HAP-1 (cell line): ENCODE results near the gene DNAH17.

Experiments used
- DNase-seq, 2 experiments: peaks; one replicate each; pipeline ENCODE4 v3.0.0-alpha.2; 2016 to 2020; ENCODE audit warnings: low spot score in 2 of 2
- H3K27me3 ChIP-seq: fragments of 250-450 bp; sonication (Bioruptor Pico); 2 replicates; pipeline ENCODE4 v1.5.1; 2020; ENCODE audit warnings: low read depth, mild to moderate bottlenecking, moderate library complexity
- H3K36me3 ChIP-seq: fragments of 250-450 bp; sonication (Bioruptor Pico); replicated peaks from 2 replicates; pipeline ENCODE4 v1.5.1; 2020; ENCODE audit warnings: mild to moderate bottlenecking
- H3K4me1 ChIP-seq: fragments of 250-450 bp; sonication (Bioruptor Pico); 2 replicates; pipeline ENCODE4 v1.5.1; 2020; ENCODE audit warnings: mild to moderate bottlenecking
- H3K4me3 ChIP-seq: fragments of 250-450 bp; sonication (Bioruptor Pico); 2 replicates; pipeline ENCODE4 v1.5.1; 2020; ENCODE audit warnings: mild to moderate bottlenecking, moderate library complexity
- H3K9me3 ChIP-seq: fragments of 250-450 bp; sonication (Bioruptor Pico); 2 replicates; pipeline ENCODE4 v1.5.1; 2020; ENCODE audit warnings: mild to moderate bottlenecking, moderate library complexity
- in situ Hi-C: fragments of 300-500 bp; cut with MboI; formaldehyde crosslinking; loops from 3 replicates; pipeline ENCODE4 v1.14.3; 2020; ENCODE audit warnings: low sequenced_read_pairs, inconsistent platforms, mixed read lengths

DNAH17 gene

DNA sequence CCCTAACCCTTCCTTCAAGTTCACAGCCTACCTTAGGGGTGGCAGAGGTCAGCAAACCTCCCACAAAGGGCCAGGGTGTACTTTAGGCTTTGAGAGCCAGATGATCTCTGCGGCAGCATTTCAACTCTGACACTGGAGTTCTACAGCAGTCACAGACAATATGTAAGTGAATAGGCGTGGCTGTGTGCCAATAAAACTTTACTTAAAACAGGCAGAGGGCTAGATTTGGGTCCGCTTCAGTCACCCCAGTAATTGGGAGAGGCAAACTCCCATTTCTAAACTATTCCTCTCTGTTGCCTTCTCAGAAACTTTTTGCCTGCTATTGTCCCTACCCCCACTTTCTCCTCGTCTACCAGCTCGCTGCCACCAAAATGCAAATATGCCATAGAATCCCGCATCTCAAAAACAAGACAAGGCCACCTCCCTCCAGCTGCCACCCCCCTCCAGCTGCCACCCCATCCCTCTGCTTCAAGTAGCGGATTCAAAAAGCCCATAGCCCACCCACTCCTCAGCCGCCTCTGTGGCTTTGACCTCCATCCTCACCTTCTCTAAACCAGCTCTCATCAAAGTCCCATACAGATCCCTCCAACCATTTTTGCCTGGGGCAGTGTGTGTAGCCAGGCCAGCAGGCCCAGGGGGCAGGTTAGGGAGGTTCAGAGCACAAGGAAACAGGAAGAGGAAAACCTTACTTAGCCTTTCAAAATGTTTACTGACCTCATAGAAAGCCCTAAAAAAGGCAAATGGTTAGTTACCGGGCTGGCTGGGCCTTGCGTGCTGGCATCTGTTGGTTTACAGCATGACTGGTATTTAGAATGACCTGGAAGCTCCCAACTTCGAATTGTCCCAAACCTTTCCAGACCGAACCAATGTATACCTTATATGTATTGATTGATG, 19.9 kb upstream of the DNAH17 start:
- Histone ChIP-seq H3K4me1 (no peaks in the 10 kb centered on the region), H3K4me3 (no peak overlapping the region), H3K27me3 (no peaks in the 10 kb centered on the region), H3K36me3 (no peaks in the 10 kb centered on the region), H3K9me3 (no peaks in the 10 kb centered on the region)
- in situ Hi-C loops, result no loop called here
- DNase-seq, result no peak

DNA sequence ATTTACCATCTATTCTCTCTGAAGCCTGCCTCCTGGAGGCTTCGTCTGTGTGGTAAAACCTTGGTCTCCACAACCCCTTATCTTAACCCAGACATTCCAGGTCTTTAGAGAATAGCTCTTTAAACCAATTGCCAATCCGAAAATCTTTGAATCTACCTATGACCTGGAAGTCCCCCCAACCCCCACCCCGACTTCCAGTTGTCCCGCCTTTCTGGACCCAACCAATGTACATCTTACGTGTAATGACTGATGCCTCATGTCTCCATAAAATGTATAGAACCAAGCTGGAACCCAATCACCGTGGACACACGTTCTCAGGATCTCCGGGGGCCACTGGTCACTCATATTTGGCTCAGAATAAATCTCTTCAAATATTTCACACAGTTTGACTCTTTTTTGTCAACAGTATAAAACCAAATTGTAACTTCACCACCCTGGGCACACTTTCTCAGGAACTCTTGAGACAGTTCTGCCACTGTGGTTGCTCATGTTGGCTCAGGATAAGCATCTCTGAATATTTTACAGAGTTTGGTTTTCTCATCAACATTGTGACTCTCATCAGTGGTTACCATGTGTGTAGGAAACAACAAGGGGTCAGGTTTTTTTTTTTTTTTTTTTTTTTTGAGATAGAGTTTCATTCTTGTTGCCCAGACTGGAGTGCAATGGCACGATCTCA, 18.1 kb upstream of the DNAH17 start:
- in situ Hi-C loops, result no loop called here
- Histone ChIP-seq H3K27me3 (no peaks in the 10 kb centered on the region), H3K9me3 (no peaks in the 10 kb centered on the region), H3K4me3 (no peak overlapping the region), H3K4me1 (no peaks in the 10 kb centered on the region), H3K36me3 (no peaks in the 10 kb centered on the region)
- no peak for DNase-seq

DNA sequence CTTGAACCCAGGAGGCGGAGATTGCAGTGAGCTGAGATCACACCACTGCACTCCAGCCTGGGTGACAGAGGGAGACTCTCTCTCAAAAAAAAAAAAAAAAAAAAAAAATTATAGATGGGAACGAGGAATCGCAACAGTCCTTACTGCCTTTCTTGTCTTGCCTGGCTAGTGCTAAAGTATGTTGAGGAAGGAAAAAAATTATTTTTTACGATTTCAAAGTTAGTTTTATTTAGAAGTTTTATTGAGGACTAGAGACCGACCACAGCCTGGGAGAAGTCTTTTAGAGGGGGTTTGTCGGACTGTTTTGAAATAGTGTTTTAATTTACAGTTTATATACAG, 15.8 kb upstream of the DNAH17 start:
- Histone ChIP-seq H3K4me1 (no peaks in the 10 kb centered on the region), H3K4me3 (no peak overlapping the region), H3K36me3 (no peaks in the 10 kb centered on the region)

DNA sequence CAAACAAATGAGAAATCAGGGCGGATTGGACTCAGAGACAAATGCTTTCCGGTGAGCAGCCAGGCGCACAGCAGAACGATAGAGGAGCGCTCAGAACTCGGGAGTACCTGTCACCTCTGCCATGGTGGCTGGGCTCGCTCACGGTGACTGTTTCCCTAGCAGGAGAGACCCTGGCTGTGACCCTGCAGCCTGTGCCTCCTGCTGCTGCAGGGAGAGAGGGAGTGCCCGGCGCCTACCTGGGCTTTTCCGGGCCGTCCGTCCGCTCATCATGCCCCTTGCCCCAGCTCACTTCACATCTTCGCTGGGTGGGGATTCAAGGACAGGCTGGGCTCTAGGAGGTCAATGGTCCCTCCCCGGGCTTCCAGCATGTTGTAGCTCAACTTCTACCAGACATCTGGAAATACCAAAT, 14.1 kb upstream of the DNAH17 start:
- in situ Hi-C loops, result no loop called here
- no peaks in the 10 kb centered on the region for H3K36me3 ChIP-seq
- H3K27me3 ChIP-seq, result no peaks in the 10 kb centered on the region
- no peak for DNase-seq
- H3K4me1 ChIP-seq, result no peaks in the 10 kb centered on the region
- H3K4me3 ChIP-seq, result no peak overlapping the region
- H3K9me3 ChIP-seq, result no peaks in the 10 kb centered on the region

More for the DNA sequence above, 15.8 kb upstream of the DNAH17 start:
- in situ Hi-C loops, result no loop called here
- Histone ChIP-seq H3K9me3 (no peaks in the 10 kb centered on the region), H3K27me3 (no peaks in the 10 kb centered on the region)
- DNase-seq, result no peak

DNA sequence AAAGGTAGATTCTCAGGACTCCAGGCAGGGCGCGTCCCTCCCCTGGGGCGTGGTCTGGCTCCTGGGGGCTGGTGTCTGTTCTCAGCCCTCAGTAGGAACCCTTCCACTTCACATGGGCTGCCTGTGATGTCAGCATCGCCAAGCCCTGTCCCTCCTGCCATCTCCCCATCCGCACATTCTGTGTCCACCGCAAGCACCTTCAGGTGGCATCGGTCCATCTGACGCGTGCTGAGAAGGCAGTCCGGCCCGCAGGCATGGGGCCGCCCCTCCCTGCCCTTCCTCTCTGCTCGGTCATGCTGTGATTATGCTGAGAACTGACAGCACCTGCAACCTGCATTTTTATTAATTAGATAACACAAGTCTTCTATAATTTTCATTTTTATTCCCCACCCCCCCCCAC, 12.7 kb upstream of the DNAH17 start:
- no peaks in the 10 kb centered on the region for H3K27me3 ChIP-seq
- in situ Hi-C loops, result no loop called here
- no peak for DNase-seq

DNA sequence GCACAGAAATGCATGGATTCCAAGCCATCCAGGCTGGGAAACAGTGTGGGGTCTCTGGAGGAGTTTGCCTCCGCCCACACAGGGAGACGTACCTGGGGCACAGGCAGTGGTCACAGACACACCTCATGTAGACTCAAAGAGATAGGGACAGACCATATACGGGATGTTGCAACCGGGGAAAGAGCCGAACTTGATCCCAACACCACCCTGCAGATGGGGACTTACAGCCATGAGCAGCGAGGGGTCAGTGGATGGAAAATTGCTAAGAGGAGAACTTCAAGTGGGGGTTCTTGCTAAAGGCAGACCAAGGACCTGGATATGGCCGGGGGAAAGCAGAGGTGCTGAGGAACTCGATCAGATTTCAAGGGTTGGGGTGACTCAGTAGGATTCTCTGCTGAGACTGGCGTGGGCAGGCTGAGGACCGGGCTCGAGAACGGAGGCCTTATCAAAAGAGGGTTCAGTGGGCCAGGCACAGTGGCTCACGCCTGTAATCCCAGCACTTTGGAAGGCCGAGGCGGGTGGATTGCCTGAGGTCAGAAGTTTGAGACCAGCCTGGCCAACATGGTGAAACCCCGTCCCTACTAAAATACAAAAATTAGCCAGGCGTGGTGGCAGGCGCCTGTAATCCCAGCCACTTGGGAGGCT, 12.0 kb upstream of the DNAH17 start:
- DNase-seq, result no peak
- no peak overlapping the region for H3K4me3 ChIP-seq
- H3K9me3 ChIP-seq, result no peaks in the 10 kb centered on the region
- H3K4me1 ChIP-seq, result no peaks in the 10 kb centered on the region
- H3K36me3 ChIP-seq, result no peaks in the 10 kb centered on the region
- no peaks in the 10 kb centered on the region for H3K27me3 ChIP-seq
- in situ Hi-C loops, result no loop called here

More for the DNA sequence above, 12.7 kb upstream of the DNAH17 start:
- Histone ChIP-seq H3K36me3 (no peaks in the 10 kb centered on the region), H3K9me3 (no peaks in the 10 kb centered on the region), H3K4me3 (no peak overlapping the region), H3K4me1 (no peaks in the 10 kb centered on the region)

DNA sequence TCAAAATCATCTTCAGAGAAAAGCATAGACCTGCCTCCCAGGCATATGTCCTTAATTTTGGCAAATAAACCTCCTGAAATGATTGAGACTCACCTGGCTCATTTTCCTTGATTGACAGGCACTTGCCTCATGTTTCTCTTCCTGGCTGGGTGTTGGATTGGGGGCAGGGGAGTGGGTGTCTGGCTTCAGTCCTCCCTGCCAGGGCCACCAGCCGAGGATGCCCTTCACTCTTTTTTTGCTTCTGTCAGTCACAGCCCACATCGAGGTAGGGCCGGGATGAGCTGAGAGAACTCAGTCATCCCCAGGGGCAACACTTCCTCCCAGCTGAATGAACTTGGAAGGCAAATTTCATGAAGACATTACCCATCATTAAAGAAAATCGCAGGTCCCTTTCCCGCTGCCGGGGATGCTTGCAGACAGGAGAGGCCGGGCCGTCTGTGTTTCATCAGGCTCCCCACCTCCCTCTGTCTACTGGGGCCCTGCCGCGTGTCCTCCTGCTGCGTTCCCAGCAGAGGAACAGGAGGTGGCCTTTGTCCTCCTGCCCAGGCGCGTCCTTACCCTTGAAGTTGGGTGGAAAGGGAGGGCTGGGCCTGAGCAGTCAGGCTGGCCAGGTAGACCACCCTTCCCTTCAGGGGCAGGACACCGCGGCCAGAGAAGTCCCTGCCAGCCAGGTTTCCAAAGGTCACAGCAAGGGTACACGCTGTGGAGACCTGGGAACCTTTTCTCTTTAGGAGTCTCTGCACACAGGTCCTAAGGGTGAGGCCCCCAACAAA, 11.2 kb upstream of the DNAH17 start:
- in situ Hi-C loops, result no loop called here
- DNase-seq, result no peak

DNA sequence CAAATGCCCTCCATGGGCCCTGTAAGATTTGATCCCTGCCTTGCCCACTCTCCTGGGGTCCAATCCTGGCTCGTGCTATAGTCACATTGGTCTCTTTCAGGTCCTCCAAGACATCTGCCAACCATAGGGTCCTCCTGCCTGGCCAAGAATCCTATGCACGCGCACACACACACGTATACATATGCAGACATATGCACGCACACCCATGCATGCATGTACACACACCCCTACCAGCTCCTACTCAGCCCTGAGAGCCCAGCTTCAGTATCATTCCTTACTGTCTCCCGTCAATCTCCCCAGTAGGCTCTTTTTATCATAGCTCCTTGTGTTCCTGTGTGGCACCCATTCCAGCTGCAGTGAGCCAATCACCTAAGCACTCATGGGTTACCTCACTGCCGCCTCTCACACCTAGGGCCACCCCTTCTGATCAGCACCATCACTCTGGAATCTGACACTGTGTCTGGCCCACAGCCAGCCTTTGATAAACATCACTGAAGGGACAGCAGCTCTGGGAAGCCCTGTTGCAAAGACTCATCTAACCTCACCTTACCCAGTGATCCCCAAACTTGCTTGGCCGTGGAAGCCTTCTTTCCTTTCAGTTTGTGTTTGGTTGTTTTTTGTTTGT, 7.9 kb upstream of the DNAH17 start:
- Histone ChIP-seq H3K36me3 (no peaks in the 10 kb centered on the region), H3K4me1 (no peaks in the 10 kb centered on the region), H3K4me3 (no peak overlapping the region), H3K27me3 (no peaks in the 10 kb centered on the region), H3K9me3 (no peaks in the 10 kb centered on the region)
- in situ Hi-C loops, result no loop called here
- no peak for DNase-seq

More for the DNA sequence above, 11.2 kb upstream of the DNAH17 start:
- no peaks in the 10 kb centered on the region for H3K36me3 ChIP-seq
- no peaks in the 10 kb centered on the region for H3K9me3 ChIP-seq
- no peaks in the 10 kb centered on the region for H3K27me3 ChIP-seq
- no peaks in the 10 kb centered on the region for H3K4me1 ChIP-seq
- H3K4me3 ChIP-seq, result no peak overlapping the region

DNA sequence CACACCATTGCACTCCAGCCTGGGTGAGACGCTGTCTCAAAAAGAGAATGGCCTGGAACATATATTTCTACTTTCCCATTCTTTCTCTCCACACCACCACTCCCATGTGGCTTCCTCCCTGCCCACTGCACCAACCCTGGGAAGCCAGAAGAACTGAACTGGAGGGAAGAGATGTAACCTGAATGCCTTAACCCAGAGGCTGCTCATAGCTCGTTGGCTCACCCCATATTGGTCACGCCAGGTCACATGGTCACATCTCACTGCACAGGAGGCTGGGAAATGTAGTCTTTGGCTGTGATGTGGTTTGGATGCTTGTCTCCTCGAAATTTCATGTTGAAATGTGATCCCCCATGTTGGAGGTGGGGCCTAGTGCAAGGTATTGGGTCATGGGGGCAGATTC, 5.9 kb upstream of the DNAH17 start:
- no peaks in the 10 kb centered on the region for H3K27me3 ChIP-seq
- no peaks in the 10 kb centered on the region for H3K4me1 ChIP-seq
- in situ Hi-C loops, result no loop called here
- no peak overlapping the region for H3K4me3 ChIP-seq
- no peaks in the 10 kb centered on the region for H3K36me3 ChIP-seq
- DNase-seq, result no peak
- no peaks in the 10 kb centered on the region for H3K9me3 ChIP-seq

DNA sequence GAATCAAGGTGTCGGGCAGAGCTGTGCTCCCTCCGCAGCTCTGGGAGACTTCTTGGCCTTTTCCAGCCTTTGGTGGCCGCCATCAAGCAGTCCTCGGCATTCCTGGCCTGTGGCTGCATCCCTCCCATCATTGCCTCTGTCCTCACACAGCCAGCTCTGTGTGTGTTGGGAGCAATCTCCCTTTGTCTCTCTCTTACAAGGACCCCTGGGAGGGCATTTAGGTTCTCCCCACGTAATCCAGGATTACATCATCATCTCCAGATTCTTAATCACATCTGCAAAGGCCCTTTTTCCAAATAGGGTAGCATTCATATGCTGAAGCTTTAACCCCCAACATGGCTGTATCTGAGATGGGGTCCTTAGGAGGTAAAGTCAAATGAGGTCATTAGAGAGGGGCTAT, 4.1 kb upstream of the DNAH17 start:
- no peaks in the 10 kb centered on the region for H3K36me3 ChIP-seq
- in situ Hi-C loops, result no loop called here
- H3K9me3 ChIP-seq, result no peaks in the 10 kb centered on the region
- H3K4me1 ChIP-seq, result no peaks in the 10 kb centered on the region
- no peak for DNase-seq
- no peaks in the 10 kb centered on the region for H3K27me3 ChIP-seq
- no peak overlapping the region for H3K4me3 ChIP-seq

DNA sequence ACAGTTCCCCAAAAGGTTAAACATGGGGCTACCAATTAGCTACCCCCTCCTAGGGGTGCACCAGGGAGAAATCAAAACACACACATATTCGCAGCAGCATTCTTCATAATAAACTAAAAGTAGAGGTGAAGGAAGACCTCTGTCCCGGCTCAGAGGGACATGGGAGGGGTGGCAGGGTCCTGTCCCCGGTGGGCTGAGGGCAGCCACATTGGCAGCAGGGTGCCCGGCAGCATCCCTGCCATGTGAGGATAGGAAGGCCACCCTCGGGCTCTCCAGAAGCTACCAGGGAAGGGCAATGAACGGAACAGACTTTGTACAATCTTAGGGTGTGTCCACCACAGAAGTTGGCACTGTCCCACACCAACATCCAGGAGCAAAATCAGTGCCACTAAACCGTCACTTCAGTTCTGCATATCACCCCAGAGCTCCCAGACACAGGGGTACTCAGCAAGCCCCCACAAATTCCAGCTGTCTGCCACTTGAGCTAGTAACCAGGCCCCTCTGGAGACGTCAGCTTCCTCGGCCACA, 3.1 kb upstream of the DNAH17 start:
- no peaks in the 10 kb centered on the region for H3K9me3 ChIP-seq
- DNase-seq, result no peak
- no peaks in the 10 kb centered on the region for H3K27me3 ChIP-seq
- in situ Hi-C loops, result no loop called here
- no peak overlapping the region for H3K4me3 ChIP-seq
- H3K4me1 ChIP-seq, result no peaks in the 10 kb centered on the region
- no peaks in the 10 kb centered on the region for H3K36me3 ChIP-seq

DNA sequence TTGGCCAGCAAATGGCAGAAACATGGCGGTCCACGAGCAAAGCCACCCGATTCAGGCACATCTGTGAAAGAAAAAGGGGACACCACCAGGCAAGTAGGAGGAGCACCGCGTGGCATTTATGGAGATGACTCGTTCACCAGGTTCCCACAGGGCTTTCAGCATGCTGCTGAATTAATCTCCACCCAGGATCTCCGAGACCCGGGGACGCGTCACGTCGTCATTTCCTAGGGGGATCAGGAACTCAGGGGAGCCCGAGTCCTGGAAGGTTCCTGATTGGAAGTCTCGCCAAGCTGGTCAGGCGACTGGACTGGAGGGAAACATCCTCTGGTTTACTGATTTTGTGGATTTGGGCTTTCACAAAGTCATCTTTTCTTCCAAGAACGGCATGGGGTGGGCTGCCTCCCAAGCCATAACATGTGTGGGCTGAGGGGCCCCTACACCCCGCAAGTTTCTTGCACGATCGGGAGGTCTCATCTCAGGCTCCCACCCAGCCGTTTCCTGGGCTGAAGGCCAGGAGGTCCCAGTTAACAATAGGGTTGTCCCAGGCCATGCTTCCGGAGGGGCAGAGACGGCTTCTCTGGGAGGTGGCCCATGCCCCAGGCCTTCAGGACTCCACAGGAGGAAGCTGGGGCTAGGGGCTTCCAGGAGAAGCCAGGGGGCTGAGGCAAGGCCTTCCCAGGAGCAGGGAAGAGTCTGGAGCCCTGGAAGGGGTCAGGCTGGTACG, 645 bp downstream of the DNAH17 start:
- H3K4me3 ChIP-seq, result no peak overlapping the region
- DNase-seq, result no peak
- no peaks in the 10 kb centered on the region for H3K4me1 ChIP-seq
- in situ Hi-C loops, result no loop called here
- no peaks in the 10 kb centered on the region for H3K36me3 ChIP-seq
- no peaks in the 10 kb centered on the region for H3K9me3 ChIP-seq
- no peaks in the 10 kb centered on the region for H3K27me3 ChIP-seq

DNA sequence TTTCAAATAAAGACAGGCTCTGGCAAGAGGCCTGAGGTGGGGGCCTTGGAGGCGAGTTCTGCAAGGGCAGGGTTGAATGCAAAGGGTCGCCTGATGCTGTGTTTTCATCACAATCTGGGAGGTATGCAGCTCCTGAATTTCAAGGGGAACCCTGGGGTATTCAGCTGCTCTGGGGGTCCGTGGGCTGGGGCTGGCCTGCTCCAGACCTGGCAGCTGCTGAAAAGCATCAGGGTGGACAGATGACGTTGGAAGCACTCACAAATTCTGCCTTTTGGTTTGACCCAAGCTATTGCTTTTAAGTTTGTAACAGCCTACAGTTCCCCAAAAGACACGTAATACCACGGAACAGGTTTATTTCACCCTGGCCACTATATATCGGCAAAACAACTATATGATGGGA, 1.3 kb downstream of the DNAH17 start:
- H3K27me3 ChIP-seq, result no peaks in the 10 kb centered on the region

More for the DNA sequence above, 1.3 kb downstream of the DNAH17 start:
- Histone ChIP-seq H3K9me3 (no peaks in the 10 kb centered on the region), H3K4me3 (no peak overlapping the region), H3K36me3 (no peaks in the 10 kb centered on the region), H3K4me1 (no peaks in the 10 kb centered on the region)
- DNase-seq, result no peak
- in situ Hi-C loops, result no loop called here
